ENCODE data around the gene KANK4.

KANK4 gene

GRCh38 chr1:62207187-62207586, 112.0 kb downstream of the KANK4 start:
- no peak for DNase-seq (ENCODE audit: low read depth)

- DNase-seq (ENCODE audit: low read depth), result no peak
Observed at GRCh38 chr1:62198781-62199125, 120.5 kb downstream of the KANK4 start.

- DNase-seq (ENCODE audit: low read depth), result no peak
Observed at GRCh38 chr1:62198069-62198780, 121.0 kb downstream of the KANK4 start.

GRCh38 chr1:62196086-62196690, 123.0 kb downstream of the KANK4 start:
- DNase-seq (ENCODE audit: low read depth), result no peak

DNA sequence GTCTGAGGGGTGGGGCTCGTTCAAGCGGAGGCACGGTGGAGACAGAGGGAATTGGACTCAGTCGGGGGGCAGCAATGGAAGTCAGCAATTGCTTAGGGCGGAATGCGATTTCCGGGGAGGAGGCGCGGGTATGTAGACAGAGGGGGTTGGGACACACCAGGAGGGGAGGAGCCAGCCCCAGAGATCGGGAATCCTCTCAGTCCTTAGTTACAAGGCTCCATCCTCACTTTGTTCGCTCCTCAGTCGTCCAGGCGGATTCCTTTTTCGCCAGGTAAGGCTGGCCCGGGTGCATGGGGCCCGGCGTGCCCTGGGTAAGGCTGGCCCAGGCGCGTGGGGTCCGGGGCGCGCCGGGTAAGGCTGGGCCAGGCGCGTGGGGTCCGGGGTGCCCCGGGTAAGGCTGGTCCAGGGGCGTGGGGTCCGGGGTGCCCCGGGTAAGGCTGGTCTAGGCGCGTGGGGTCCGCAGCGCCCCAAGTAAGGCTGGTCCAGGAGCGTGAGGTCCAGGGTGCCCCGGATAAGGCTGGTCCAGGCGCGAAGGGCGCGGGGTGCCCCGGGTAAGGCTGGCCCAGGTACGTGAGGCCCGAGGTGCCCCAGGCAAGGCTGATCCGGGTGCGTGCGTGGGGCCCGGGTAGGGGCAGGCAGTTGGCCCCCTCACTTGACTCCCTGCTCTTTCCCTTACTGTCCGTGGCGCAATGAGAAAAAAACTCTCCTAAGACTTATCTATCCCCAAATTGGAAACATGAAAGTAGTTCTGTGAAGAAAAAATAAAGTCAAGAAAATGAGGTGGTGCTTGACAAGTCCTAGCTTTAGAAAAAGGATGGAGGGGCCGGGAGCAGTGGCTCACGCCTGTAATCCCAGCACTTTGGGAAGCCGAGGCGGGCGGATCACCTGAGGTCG, 124.3 kb downstream of the KANK4 start, which contains the start of gene L1TD1:
TSS of gene L1TD1 (plus strand) at position 199 of the 894 bp plus-strand sequence. CDS start 11,780 bp downstream, outside the sequence.
- DNase-seq (ENCODE audit: low read depth), result no peak

DNA sequence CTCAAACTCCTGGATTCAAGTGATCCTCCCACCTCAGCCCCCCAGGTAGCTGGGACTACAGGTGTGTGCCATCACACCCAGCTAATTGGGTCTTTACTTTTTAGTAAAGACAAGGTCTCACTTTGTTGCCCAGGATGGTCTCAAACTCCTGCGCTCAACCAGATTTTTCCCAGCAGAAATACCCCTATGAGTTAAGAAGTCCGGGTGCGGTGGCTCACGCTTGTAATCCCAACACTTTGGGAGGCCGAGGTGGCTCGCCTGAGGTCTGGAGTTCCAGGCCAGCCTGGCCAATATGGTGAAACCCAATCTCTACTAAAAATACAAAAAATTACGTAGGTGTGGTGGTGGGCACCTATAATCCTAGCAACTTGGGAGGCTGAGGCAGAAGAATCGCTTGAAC, 131.1 kb downstream of the KANK4 start:
- DNase-seq (ENCODE audit: low read depth), result no peak

GRCh38 chr1:62187548-62187947, 131.7 kb downstream of the KANK4 start:
- no peak for DNase-seq (ENCODE audit: low read depth)
